Measurements from ENCODE around the gene ALPI.
"Not testable (repeated sequence)": the region's sequence is repeated elsewhere in the genome, so short reads cannot be mapped to it uniquely, and the experiment has no call there.

The ALPI gene

GRCh38 chr2:232455426-232456255 lies at the start of gene ALPI:
Gene ALPI, plus strand, starts transcription at chr2:232456153. Its CDS starts 47 bp downstream, at chr2:232456200.
- no peak for FAIRE-seq

- FAIRE-seq, result no peak
Observed at GRCh38 chr2:232406556-232407310, 49.2 kb upstream of the ALPI start, which contains the start of gene ALPG. Gene ALPG, plus strand, starts transcription at chr2:232406844. Its CDS starts 51 bp downstream, at chr2:232406895.

- not testable (repeated sequence) for FAIRE-seq
Observed at GRCh38 chr2:232407428-232408150, 48.4 kb upstream of the ALPI start.

- not testable (repeated sequence) for FAIRE-seq
Observed at GRCh38 chr2:232408269-232408668, 47.7 kb upstream of the ALPI start.

GRCh38 chr2:232409617-232410016 lies 46.3 kb upstream of the ALPI start:
- not testable (repeated sequence) for FAIRE-seq

GRCh38 chr2:232410238-232410900 lies 45.6 kb upstream of the ALPI start:
- no peak for FAIRE-seq

GRCh38 chr2:232411901-232412629 lies 43.9 kb upstream of the ALPI start:
- no peak for FAIRE-seq

GRCh38 chr2:232412986-232413385 lies 43.0 kb upstream of the ALPI start:
- FAIRE-seq, result no peak

- FAIRE-seq, result no peak
Observed at GRCh38 chr2:232415138-232415690, 40.7 kb upstream of the ALPI start.

GRCh38 chr2:232415736-232416520 lies 40.0 kb upstream of the ALPI start:
- no peak for FAIRE-seq

- no peak for FAIRE-seq
Observed at GRCh38 chr2:232416521-232417470, 39.2 kb upstream of the ALPI start.

GRCh38 chr2:232417489-232417888 lies 38.5 kb upstream of the ALPI start:
- no peak for FAIRE-seq

- FAIRE-seq, result no peak
Observed at GRCh38 chr2:232418056-232418455, 37.9 kb upstream of the ALPI start.

- no peak for FAIRE-seq
Observed at GRCh38 chr2:232418466-232419244, 37.3 kb upstream of the ALPI start.

- FAIRE-seq, result no peak
Observed at GRCh38 chr2:232419245-232420072, 36.5 kb upstream of the ALPI start.

- FAIRE-seq, result no peak
Observed at GRCh38 chr2:232420073-232420454, 35.9 kb upstream of the ALPI start.

- FAIRE-seq, result no peak
Observed at GRCh38 chr2:232420463-232421188, 35.3 kb upstream of the ALPI start.
